HG02610 (cell line): ENCODE results near the gene ORC2.
A peak's percentile ranks its signal among the peaks of the same experiment; 100 is the strongest.
"Not testable (repeated sequence)": the region's sequence is repeated elsewhere in the genome, so short reads cannot be mapped to it uniquely, and the experiment has no call there.

Source experiments
- ATAC-seq: cut with Tn5 transposase; IDR thresholded peaks from one replicate; pipeline ENCODE4 v1.9.1; 2021; ENCODE audit warnings: mild to moderate bottlenecking, moderate library complexity; ENCODE audit not compliant: unreplicated experiment

The ORC2 gene

DNA sequence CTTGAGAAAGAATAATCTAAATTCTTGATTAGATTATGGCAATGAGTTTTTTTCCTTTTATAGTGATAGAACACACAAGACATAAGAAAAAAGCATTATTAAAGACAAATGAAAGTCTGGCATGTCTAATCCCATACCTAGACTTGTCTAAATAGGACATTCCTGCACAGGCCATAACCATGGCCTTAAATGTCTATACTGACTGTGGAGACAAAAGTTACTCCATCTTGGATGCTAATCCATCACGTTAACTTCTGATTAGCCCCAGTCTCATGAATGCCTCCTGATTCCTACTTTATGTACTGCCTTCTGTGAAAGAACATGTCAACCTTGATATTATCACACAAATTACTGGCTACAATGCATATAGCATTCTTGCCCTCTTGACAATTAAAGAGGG is 23.6 kb downstream of the ORC2 start:
- ATAC-seq: no peak

DNA sequence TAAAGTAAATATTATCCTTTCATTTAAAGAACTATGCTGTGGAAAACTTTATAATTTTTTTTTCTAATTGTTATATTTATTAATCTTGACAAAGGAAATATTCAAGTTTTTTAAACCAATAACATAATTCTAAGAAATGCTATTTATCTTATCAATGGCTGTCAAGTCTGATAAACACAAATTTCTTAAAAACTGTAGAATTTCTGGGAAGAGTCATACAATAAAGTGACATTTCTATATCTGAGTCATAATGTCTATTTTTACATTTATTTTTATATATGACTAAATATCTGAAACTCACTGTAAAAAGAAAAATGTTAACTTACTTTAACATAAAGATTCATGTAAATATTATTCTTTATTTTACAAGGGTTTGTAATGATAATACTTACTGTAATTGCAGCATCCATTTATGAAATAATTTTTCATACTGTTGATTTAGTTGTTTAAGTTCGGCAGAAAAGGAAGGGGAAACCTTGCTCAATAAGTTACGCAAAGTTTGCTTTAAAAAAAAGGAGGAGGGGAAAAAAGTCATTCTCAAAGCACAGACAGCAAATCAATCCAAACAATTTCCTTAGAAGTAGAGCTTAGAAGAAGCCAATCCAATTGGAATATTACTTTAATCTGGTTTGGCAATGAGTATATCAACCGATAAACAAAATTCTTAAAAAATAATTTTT is 32.4 kb downstream of the ORC2 start:
- ATAC-seq: no peak

DNA sequence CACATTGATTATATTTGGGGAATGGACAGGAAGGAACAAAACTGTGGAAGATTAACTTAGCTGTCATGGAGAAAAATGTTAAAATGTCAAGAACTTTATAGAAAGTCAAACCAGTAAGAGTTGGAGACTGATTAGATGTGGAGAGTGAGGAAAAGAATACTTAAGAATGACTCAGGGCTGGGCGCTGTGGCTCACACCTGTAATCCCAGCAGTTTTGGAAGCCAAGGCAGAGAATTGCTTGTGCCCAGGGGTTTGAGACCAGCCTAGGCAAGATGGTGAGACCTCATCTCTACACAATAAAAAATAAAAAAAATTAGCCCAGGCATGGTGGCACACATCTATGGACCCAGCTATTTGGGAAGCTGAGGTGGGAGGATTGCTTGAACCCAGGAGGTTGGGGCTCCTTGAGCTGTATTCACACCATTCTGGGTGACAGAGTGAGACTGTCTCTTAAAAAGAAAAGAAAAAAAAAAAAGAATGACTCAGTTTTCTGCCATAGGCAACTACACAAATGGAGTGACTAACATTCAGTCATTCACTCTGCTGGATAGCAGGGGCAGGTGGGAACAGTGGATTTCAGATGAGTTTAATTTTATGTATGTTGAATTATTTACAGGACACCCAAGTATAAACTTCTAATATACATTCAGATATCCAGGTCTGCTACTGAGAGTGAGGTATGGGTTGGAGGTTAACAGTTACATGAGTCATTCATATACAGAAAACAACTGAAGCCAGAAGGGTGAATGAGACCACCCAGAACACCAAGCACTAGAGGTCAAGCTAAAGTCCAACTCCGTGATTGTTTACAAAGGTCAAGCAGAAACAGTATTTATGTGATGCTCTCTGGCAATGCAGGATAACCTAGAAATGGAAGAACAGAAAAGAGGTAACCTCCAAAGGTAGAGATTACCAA is 33.9 kb downstream of the ORC2 start:
- ATAC-seq: no peak

DNA sequence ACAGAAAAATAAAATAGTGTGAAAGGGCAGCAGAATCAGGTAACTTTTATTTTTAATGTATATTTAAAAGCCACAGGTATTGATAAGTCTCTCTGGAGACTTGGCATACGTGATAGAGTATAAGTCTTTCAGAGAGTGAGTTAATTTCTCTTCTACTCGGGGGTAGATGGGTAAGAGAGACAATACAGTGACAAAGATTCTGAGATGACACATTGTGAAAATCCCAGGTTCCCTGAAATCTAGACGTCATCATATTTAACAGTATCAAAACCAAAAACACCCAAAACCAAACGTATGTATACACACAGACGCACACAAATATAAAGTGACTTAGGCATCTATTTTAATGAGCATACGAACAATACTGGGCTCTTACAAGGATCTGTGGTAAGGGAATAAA is 41.0 kb downstream of the ORC2 start:
- ATAC-seq: no peak

DNA sequence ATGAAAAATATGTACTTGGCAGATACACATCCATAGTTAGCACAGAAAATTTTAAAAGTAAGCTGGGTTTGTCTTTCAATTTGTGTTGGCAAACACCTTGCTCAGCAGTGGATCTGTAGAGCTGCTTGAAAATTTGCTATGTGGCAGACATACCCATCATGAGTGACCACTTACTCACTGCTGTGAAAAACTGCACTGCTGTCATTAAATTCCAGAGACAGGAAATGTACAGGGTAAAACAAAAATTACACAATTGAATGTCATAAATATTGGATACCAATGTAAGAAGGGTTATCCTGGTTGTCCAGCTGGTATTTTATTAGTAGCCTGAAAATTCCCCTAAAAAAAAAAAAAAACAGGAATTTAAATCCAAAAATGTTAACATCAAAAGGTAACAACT is 49.8 kb downstream of the ORC2 start:
- no peak for ATAC-seq

DNA sequence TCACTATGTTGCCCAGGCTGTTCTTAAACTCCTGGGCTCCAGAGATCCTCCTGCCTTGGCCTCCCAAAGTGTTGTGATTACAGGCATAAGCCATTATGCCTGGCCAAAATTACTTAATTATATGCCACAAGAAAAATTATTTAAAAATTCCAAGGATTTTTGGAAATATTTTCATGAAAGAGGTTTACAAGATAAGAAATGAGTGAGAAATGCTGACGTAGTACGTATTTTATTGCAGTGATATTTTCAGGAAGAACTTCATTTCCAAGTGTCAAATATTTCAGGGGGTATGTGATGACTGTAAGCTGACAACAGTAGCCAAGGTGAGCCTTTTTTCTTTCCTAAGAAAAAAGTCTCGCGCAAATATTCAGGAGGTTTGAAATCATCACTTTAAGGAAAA is 53.5 kb downstream of the ORC2 start:
- no peak for ATAC-seq

DNA sequence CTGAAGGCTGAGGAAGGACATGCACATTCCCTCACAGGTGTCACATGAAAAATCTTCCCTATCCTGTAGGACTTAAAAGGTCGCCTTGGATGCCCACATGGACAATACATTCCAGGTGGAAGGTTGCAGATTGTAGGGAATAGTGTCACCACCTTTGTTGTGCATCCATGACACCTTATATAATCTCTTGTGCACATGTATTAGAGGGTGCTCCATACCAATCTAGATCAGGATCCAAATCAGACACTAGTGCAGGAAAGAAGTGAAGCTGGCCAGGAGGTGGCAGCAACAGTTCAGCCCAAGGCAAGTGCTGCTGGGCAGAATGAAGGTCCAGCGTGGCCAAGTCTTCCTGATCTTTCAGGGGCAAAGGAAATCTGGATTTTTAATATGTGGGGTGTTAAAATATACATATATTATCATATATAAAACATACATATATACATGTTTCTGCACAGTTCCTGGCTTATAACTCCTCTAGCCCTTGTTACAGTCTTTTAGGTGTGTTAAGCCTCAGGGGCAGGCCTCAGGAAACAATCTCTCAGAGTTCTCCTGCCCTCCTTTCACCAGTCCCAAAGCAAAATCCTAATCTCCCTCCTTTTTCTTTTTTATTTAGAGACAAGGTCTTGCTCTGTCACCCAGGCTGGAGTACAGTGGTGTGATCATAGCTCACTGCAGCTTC is 57.7 kb downstream of the ORC2 start:
- no peak for ATAC-seq

DNA sequence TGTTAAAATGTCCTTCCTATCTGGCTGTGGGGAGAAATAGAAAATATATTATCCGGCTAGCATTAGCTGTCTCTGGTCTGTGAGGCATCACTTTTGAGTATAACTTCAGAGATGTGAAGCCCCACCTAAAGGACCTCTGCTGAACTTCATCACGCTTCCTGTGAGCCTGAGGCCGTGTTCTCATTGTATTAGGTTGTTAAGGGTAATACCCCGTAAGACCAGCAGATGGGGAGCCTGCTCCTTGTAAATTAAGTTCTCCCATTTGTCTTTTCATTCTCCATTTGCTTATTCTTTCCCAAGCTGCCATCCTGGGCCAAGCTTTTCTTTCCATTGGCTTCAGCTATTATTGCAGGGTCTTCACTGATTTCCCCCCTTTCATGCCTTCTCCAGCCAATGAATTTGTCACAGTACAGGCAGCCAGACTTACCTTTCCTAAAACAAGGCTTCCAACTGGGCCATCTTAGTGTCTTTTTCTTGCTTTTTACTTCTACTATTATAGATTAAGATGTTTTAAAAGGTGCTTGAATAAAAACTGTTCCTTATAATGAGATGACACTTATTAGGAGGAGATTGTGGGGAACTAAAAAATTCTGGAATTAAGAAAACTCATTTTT is 61.9 kb downstream of the ORC2 start:
- peak; percentile 93 for ATAC-seq

DNA sequence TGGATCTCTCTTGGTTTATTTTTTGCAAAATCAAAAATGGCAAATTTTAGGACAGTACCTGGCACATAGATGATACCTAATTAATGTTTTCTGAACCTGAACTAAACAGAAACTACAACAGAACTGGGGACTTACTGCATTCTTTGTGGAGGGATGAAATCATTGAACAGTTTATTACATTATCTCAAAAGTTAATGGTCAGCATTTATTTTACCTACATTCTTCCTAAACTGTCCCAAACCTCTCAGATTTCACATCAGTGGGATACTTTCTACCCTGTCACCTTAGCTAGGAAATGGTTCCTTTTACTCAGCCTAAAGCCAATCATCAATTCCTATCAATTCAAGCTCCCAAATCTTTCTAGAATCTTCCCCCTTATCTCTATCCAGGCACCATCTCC is 64.0 kb downstream of the ORC2 start:
- no peak for ATAC-seq

DNA sequence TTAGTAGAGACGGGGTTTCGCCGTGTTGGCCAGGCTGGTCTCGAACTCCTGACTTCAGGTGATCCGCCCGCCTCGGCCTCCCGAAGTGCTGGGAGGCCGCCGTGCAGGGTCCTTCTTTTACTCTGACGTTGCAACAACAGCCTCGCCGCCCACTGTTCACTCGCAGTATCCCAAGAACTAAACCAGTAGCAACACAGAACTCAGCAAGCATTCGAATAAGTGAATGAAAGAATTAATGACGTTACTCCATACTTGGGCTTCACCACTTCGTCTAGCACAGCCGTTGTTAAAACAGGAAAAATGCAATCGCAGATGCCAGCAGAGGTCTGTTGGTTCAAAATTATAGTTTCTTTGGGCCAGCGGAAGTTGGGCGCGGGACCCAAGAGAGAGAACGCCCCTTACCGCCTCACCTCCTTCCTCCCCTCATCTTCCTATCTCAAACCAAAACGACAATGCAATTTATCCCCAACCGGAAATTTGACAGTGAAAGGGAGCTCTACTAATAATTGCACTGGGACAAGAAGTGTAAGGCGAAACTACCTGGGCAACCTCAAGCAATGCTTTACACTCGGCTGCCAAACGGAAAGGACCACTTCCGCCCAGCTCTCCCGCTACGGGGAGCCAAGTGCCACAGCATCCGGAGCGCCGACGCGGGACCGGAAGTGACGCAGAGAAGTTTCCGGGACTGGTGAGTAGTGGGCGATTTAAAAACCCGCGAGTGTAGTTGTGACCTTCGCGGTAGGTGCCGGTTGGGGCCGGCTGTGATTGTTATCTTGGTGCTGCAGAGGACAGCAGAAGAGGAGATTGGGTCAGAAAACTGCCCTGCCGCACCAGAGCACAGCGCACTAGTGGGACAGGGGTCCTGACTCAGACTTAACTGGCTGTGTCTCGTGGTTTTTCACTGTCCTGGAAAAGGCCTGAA is 74.5 kb downstream of the ORC2 start, which contains the start of the genes NIF3L1 and PPIL3:
Gene NIF3L1 (plus strand): TSS at position 668 of the 922 bp plus-strand sequence. CDS start 2,573 bp downstream, outside the sequence.
Gene PPIL3 (minus strand): TSS at position 374 of the 922 bp plus-strand sequence. CDS start 1,462 bp downstream, outside the sequence.
- ATAC-seq: peak; percentile 94

DNA sequence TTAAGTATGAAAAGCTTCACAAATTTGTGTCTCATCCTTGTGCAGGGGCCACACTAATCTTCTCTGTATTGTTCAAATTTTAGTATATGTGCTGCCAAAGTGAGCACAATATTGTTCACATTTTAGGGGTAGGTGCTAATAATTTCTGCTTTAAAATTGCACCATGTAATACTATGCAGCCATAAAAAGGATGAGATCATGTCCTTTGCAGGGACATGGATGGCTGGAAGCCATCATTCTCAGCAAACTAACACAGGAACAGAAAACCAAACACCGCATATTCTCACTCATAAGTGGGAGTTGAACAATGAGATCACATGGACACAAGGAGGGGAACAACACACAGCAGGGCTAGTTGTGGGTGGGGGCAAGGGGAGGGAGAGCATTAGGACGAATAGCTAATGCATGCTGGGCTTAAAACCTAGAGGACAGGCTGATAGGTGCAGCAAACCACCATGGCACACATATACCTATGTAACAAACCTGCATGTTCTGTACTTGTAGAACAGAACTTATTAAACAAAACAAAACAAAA is 81.7 kb downstream of the ORC2 start:
- not testable (repeated sequence) for ATAC-seq

DNA sequence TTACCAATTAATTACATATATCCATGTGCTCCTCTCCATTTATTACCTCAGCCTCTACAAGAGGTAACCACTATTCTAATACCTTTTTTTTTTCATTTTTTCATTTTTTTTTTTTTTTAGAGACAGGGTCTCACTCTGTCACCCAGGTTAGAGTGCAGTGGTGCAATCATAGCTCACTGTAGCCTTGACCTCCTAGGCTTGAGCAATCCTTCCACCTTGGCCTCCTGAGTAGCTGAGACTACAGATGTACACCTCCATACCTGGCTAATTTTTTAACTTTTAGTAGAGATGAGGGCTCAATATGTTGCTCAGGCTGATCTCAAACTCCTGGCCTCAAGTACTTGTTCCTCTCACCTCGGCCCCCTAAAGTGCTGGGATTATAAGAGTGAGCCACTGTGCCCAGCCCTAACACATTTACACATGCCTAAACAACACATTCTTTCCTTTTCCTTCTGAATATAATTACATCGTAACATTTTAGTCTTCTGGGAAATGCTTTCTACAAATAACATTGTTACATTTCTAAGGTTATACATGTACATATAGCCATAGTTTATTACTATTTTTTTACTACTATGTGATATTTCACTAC is 85.1 kb downstream of the ORC2 start:
- no peak for ATAC-seq

DNA sequence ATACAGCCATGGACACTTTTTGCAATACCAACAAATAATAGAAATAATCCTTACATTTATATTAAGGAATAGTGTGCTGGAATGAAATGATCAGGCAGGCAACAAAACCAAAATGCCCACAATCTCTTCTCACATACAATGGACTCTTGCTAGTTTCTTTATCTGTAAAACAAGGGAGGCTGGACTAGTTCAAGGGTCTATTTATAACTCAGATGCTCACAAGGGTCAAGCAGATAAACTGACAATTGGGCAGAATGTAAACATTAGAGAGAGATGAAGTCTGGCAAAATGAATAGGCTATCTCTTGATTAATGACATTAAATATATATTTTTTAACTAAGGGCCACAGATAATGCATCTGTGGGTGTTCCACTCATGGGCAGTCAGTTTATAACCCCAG is 86.0 kb downstream of the ORC2 start:
- ATAC-seq: no peak

DNA sequence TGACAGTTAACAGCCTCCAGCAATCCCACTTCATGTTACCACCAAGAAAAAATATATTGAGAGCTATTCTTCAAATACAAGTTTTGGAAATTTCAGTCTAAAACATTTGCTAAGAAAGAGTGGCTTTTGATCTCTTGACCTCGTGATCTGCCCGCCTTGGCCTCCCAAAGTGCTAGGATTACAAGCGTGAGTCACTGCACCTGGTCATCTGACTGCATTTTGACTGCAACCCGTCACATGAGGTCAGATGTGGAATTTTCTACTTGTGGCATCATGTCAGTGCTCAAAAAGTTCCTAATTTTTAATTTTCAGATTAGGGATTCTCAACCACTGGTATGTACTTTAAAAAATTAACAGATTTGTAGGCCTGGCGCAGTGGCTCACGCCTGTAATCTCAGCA is 89.9 kb downstream of the ORC2 start:
- no peak for ATAC-seq

DNA sequence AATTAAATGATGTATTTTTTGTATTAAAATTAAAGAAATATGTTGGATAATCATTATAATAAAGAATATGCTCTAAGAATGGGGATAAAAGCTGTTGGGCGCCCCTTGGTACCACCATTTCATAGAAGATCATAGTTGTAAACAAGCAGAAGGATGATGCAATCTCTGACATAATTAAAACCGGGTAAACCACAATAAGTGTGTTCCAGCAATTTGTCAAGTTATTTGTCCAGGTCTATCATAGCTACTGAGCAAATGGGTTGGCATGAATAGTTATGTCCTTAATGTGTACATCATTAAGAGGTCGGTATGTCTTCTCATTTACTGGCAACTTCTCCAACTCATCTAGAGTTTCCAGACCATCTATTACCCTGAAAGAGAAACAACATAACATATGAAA is 92.3 kb downstream of the ORC2 start:
- ATAC-seq: no peak

DNA sequence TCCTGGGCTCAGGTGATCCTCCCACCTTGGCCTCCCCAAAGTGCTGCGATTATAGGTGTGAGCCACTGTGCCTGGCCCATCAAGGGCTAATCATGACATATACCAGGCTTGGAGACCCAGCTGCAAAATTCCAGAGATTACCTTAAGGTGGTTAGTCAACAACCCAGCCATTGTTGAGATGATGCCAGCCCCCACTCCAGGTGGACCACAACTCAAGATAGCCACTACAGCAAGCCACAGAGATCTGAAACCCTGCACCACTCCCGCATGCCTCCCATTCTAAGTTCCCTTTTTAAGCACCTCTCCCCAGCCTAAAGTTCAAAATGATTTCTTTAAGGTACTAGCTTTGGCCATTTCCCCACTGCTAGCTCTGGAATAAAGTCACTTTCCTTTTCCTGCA is 94.4 kb downstream of the ORC2 start:
- no peak for ATAC-seq

DNA sequence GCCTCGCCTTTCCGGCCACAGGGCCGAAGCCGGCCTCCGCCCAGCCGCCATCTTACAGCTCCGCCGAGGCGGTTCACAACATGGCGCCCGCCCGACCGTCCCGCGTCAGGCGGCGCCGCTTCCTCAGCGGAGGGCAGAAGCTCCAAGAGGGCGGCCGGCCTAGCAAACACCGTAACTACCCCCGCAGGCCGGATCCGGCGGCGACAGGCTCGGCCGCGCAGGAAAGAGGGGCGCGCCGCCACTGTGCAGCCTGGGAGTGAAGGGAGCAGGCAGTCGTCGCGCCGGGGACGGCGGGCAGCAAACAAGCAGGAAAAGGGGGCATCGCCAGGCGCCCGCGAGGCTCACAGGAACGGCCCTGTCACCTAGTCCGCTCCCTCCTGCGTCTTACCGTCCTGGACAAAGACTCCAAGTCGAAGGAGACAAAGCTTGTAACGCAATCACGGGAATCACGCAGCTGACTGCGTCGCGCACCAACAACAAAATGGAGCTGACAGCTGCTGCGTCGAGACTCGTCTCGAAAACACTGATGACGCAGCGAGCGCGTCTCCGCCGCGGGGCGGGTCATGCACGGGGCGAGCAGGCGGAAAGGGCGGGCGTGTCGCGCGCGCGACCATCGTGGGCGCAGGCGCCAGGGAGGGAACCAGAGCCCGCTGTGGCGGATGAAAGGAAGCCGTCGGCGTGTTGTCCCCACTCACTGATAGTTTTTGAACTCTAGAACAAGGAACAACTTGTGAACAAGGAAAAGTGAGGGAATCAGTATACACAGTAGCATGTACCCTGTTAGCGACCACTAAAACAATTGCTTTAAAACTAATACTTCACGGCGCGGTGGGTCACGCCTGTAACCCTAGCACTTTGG is 99.1 kb downstream of the ORC2 start, which contains the start of gene CLK1:
Gene CLK1 (minus strand): TSS at position 483 of the 859 bp plus-strand sequence. CDS start 2,796 bp downstream, outside the sequence.
- ATAC-seq: peak; percentile 83

DNA sequence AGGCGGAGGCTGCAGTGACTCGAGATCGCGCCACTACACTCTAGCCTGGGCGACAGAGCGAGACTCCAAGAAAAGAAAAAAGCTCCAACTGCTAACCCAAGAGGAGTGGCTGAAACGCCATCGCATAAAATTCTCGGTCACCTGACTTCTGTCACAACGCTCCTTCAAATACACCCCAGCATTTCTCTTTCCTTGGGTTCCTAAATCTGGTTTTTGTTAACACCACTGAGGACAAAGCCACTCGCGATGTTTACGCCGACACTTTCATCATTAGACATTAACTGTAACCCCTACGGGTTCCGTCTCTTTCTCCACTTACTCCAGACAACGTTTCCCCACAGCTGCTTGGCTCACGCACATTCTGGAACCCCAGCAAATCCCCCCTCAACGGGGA is 99.7 kb downstream of the ORC2 start:
- ATAC-seq: peak; percentile 12
